HG03442 (cell line): ENCODE results near the gene ZNF668.
"Not testable (repeated sequence)": the region's sequence is repeated elsewhere in the genome, so short reads cannot be mapped to it uniquely, and the experiment has no call there.

ENCODE experiments used
- ATAC-seq: cut with Tn5 transposase; IDR thresholded peaks from one replicate; pipeline ENCODE4 v1.9.1; 2021; ENCODE audit warnings: mild to moderate bottlenecking, moderate library complexity; ENCODE audit not compliant: unreplicated experiment

ZNF668 gene

GRCh38 chr16:31100876-31101641, 27.0 kb upstream of the ZNF668 start:
- ATAC-seq, result not testable (repeated sequence)

DNA sequence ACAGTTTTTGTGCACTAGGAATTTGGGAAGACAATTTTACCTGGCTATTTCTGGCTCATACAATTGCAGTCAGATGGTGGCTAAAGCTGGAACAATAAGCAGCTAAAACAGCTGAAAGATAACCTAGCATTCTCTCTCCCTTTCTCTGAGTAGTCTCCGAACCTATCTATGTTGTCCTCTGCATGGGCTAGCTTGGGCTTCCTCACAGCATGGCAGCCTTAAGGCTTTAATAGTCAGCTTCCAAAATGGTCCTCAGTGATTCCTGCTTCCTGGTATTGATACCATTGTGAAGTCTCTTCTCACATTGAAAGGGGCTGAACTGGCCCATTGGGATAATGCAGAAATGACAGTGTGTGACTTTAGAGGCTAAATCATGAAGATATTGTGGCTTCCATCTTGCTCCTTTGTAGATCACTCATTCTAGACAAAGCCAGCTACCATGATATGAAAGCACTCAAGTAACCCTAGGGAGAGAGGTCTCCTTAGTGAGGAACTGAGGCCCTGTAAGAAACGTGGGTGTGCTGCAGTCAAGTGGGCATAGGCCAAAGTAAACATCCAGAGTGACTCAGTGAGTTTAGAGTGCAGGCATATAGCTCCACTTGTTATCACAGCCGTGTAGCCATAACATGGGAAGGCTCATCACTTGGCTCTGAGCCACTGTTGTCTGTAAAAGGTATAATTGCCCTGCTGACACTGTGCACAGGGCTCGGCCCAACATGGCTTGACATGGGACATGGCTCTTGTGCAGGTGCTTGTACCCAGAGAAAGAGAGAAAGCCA, 26.0 kb upstream of the ZNF668 start:
- ATAC-seq, result no peak

DNA sequence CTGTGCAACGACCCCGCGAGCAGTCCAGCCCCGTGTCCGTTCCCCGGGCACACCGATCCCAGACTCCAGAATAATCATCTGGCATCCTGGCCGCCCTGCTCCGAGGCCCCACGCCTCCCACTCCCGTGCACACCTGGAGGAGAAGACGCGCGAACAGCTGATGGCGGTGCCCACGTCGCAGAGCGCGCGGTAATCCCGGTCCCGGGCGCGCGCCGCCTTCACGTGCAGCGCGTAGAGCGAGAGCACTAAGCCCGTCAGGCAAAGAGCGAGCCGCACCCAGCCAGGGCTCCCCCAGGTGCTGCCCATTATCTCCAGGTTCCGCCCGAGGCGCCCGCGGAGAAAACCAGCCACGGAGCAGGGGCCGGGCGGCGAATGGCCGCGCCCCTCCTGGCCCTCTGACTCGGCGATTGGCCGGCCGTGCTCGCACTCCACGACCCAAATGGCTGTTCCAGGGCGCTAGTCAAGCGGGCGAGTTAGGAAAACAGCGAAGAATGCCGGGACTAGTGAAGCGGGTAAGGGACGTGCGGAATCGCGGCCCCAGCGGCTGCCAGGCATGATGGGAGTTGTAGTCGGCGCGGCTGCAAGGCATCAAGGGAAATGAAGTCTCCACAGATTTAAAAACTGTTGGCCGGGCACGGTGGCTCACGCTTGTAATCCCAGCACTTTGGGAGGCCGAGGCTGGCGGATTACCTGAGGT, 20.5 kb upstream of the ZNF668 start, which contains the start of gene VKORC1:
Gene VKORC1, minus strand, starts transcription at position 374 of the 697 bp plus-strand sequence. Its CDS starts 68 bp downstream, at position 306.
- peak; percentile 82 for ATAC-seq

DNA sequence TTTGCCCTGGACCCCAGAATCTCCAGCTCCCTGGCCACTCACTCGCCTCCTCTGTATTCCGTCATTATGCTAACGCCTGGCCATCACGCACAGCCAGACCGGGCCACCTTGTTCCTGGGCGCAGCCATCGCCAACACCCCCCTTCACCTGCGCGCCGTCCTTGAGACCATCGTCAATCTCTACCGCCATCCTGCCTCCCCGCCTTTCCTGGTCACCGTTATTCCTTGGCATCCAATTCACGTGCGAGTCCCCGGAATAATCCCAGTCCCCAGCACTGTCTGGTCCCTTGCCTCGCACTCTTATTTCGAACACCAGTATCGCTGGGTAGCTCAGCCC, 20.0 kb upstream of the ZNF668 start:
- no peak for ATAC-seq

DNA sequence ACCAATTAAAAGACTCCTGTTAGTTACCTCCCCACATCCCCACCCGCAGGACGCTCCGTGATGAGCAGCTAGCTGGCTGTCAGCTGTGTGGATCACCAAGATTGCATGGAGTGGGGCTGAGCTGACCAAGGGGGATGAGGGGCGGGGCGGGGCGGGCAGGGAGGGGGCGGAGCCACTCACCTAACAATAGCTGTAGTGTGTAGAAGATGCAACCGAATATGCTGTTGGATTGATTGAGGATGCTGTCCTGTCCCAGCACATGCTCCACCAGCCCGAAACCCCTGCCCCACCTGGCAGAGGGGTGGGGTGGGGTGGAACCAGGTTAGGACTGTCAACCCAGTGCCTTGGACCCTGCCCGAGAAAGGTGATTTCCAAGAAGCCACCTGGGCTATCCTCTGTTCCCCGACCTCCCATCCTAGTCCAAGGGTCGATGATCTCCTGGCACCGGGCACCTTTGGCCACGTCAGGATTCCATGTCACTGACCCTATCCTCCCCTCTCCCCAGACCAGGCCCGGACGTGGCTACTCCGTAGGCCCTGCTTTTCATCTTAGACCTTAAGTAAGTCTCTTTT, 19.2 kb upstream of the ZNF668 start:
- no peak for ATAC-seq

- ATAC-seq, result no peak
Measured at GRCh38 chr16:31092330-31092729, 18.3 kb upstream of the ZNF668 start.

DNA sequence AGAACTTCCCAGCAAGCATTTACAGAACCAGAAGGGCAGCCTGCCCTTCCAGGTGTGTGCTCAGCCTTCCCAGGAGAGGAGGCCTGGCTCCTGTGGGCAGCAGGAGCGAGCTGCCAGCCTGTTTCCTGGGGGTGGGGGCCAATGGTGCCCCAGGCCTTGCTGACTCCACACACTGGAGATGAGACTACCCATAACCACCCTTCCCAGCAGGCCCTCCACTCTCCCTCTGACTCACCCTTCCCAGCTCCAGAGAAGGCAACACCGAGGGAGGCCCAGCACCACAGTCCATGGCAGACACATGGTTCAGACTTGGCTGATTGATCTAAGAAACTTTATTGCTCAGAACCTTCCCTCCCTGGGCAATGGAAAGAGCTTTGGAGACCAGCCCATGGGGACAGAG, 16.5 kb upstream of the ZNF668 start:
- no peak for ATAC-seq

DNA sequence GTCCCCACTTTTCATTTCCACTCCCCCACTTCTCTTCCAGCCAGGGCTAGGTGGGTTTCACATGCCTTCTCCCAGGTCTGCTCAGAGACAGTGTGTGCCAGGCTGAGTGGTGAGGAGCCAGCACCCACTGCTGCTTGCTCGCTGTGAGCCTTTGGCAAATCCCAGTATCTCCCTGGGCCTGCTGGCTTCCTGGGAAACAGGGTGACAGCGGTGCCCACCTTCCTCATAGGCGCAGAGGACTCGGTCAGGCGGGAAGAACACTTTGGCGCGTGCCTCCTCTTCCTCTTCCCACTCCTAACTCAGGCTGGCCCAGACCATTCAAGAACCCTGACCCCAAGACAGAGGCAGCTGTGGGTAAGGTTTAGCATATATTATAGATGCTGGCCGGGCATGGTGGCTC, 15.2 kb upstream of the ZNF668 start:
- no peak for ATAC-seq

DNA sequence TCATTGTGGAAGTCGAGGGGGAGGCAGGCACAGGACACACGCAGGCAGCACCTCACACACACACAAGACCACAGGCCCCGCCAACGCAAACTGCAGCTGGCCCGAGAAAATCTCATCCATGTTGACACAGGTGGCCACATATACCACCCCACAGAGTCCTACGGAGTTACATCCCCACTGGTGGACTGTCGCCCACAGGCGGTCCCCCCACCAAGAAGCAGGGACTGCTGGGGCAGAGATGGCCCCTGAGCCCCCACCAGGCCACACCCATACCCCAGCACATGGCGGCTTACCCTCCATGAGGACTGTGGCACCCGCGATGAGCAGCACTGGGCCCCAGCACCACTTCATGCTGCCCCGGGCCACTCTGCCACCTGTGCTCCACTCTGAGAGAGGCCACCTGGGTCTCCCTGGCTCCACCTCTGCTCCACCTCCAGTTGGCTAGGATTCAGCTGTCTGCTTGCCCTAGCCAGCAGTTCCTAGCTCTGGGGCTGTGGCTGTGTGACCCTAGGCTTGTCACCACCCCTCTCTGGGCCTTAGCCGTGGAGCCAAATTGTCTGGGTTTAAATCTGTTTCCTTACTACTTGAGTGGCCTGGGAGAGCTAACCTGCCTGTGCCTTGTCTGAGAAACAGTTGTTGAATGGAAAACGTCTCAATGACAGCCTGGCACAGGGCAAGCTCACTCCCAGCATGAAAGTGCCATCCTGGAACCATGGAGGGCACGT, 14.6 kb upstream of the ZNF668 start, which contains the start of gene PRSS53:
Gene PRSS53, minus strand, starts transcription at position 485 of the 725 bp plus-strand sequence. Its CDS starts 134 bp downstream, at position 351.
- ATAC-seq, result no peak

GRCh38 chr16:31087971-31088370, 13.9 kb upstream of the ZNF668 start:
- ATAC-seq, result no peak

DNA sequence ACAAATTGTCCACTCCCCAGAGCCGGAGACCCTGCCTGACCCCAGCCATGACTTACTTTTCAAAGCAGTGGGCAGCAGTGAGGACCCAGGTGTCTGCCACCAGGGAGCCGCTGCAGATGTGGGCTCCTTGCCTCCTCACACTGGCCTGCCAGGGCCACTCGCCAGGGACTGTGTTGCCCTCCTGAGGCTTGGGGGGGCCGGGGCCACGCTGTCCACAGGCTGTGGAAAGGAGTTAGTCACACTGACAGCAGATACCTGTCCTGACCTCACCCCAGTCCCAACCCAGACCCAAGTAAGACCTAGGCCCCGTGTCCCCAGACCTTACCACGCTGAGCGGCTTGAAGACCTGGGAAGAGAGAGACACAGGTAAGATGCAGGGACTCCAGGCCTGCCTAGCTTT, 13.4 kb upstream of the ZNF668 start:
- no peak for ATAC-seq

DNA sequence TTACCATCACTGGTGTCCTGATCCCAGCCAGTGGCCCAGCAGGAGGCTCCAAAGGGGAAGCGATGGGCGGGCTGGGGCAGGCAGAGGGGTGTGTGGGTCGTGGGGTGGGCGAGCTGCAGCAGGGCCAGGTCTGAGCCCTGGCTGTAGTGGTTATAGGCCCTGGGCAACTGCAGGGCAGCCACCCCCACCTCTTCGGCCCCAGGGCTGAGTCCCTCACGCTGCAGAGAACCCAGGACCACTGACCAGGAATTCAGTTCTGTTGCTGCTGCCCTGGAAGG, 12.5 kb upstream of the ZNF668 start:
- no peak for ATAC-seq

- no peak for ATAC-seq
Measured at GRCh38 chr16:31085873-31086628, 12.0 kb upstream of the ZNF668 start.

DNA sequence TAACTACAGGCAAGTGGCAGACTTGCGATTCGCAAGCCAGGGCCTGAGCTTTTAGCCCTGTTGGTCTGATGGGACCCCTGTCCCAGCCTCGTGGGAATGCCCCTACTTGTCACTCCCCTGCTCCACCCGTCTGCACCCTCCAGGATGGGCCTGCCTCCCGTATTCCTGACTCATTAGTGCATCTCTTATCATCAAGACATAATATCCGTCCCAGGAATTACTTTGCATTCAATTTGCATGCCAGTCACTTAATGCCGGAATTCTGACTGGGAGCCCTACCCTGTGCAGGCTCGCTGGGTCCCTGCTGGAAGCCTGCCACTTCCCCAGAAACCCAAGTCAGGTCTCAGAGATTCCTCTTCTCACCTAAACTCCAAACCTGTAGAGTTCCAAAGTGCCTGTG, 11.4 kb upstream of the ZNF668 start:
- no peak for ATAC-seq

DNA sequence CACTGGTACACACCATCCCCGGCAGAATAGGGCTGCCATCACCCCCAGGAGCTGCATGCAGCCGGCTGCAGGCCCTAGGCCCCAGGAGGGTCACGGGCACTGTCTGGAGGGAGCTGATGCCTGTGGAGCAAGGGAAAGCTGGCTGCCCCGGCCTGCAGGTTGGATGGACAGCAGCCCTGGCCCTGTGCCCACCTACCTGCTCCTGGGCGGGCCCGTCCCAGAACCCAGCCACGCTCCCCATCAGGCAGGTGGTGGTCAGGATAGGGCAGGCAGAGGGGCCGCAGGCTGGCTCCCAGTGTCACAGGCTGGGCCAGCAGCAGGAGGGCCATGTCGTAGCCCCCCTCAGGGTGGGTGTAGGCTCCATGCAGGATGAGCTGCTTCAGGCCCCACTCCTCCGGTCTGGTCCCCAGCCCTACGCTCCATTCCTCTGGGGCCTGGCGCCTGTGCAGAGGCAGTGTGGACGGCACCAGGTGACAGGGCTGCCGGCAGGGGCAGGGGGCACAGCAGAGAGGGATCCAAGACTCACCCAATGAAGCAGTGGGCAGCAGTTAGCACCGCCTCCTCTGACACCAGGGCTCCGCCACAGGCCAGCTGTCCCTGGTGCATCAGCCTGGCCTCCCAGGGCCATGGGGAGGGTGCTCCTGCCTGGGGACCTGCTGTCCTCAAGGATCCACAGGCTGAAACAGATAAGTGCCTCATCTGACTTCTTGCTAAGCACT, 10.7 kb upstream of the ZNF668 start:
- no peak for ATAC-seq

GRCh38 chr16:31083981-31084380, 9.9 kb upstream of the ZNF668 start:
- no peak for ATAC-seq

- ATAC-seq, result no peak
Measured at GRCh38 chr16:31083556-31083955, 9.5 kb upstream of the ZNF668 start.

GRCh38 chr16:31083081-31083480, 9.0 kb upstream of the ZNF668 start:
- no peak for ATAC-seq

GRCh38 chr16:31082368-31083045, 8.5 kb upstream of the ZNF668 start:
- ATAC-seq, result no peak
